ENCODE data around the gene TIAL1.
"Not testable (repeated sequence)": the region's sequence is repeated elsewhere in the genome, so short reads cannot be mapped to it uniquely, and the experiment has no call there.

DNA sequence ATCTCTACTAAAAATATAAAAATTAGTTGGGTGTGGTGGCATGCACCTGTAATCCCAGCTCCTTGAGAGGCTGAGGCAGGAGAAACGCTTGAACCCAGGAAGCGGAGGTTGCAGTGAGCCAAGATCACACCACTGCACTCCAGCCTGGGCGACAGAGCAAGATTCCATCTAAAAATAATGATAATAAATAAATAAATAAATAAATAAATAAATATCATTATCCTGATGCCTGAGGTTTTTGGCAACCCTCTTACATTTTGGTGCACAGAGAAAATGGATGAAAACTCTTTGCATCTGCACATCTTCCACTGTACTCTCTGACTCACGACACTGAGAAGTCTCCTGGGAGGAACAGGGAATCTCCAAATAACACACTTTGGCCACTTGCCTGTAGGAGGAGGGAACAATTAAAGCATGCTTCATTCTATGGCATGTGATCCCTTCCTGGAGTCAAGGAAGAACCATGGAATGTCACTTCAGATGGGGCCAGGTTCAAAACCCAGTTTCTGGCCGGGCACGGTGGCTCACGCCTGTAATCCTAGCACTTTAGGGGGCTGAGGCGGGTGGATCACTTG lies 68.0 kb downstream of the TIAL1 start:
- TF ChIP-seq, protein P1, sequence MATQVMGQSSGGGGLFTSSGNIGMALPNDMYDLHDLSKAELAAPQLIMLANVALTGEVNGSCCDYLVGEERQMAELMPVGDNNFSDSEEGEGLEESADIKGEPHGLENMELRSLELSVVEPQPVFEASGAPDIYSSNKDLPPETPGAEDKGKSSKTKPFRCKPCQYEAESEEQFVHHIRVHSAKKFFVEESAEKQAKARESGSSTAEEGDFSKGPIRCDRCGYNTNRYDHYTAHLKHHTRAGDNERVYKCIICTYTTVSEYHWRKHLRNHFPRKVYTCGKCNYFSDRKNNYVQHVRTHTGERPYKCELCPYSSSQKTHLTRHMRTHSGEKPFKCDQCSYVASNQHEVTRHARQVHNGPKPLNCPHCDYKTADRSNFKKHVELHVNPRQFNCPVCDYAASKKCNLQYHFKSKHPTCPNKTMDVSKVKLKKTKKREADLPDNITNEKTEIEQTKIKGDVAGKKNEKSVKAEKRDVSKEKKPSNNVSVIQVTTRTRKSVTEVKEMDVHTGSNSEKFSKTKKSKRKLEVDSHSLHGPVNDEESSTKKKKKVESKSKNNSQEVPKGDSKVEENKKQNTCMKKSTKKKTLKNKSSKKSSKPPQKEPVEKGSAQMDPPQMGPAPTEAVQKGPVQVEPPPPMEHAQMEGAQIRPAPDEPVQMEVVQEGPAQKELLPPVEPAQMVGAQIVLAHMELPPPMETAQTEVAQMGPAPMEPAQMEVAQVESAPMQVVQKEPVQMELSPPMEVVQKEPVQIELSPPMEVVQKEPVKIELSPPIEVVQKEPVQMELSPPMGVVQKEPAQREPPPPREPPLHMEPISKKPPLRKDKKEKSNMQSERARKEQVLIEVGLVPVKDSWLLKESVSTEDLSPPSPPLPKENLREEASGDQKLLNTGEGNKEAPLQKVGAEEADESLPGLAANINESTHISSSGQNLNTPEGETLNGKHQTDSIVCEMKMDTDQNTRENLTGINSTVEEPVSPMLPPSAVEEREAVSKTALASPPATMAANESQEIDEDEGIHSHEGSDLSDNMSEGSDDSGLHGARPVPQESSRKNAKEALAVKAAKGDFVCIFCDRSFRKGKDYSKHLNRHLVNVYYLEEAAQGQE (IDR thresholded peaks at IDR 0.05; ENCODE audit: unreplicated experiment): not testable (repeated sequence)
- not testable (repeated sequence) for TF ChIP-seq POLR2AphosphoS5 (IDR thresholded peaks at IDR 0.05; ENCODE audit: low read depth)
